ENCODE data around the gene MNX1.

DNA sequence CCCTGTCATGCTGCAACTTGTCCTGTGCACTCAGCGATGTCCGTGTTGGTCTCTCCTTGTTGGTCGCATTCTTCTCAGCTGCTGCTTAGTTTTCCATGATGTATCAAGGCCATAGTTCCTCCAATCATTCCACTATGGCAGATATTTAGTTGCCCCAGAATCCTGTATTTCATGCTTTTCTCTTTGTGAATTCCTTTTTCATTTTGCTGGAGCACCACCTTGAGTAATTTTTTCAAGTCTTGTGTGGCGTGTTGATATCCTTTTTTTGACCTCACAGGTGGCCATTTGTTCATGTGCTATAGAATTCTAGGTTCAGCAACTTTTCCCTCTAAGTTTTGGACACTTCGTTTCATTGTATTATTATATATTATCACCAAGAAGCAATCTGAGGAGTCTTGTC is 42.7 kb upstream of the MNX1 start:
- TF ChIP-seq, protein P1, sequence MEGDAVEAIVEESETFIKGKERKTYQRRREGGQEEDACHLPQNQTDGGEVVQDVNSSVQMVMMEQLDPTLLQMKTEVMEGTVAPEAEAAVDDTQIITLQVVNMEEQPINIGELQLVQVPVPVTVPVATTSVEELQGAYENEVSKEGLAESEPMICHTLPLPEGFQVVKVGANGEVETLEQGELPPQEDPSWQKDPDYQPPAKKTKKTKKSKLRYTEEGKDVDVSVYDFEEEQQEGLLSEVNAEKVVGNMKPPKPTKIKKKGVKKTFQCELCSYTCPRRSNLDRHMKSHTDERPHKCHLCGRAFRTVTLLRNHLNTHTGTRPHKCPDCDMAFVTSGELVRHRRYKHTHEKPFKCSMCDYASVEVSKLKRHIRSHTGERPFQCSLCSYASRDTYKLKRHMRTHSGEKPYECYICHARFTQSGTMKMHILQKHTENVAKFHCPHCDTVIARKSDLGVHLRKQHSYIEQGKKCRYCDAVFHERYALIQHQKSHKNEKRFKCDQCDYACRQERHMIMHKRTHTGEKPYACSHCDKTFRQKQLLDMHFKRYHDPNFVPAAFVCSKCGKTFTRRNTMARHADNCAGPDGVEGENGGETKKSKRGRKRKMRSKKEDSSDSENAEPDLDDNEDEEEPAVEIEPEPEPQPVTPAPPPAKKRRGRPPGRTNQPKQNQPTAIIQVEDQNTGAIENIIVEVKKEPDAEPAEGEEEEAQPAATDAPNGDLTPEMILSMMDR (conservative IDR thresholded peaks at IDR 0.05 in 1 of 2, IDR thresholded peaks at IDR 0.05 in 1 of 2; ENCODE audit: low read depth in 1 of 2, low read length in 2 of 2): no peak
- no peak for TF ChIP-seq EZH2 (IDR thresholded peaks at IDR 0.05; ENCODE audit: low read length, missing control alignments)

All from fibroblast of lung (primary cell).